Cerebellar cortex (tissue), 1 donor: ENCODE data around the gene SLC1A4.
"Not testable (repeated sequence)": the region's sequence is repeated elsewhere in the genome, so short reads cannot be mapped to it uniquely, and the experiment has no call there.

Experiments used
- DNase-seq: peaks from one replicate; pipeline ENCODE4 v3.0.0-alpha.2; 2015; ENCODE audit warnings: low spot score

Gene SLC1A4

GRCh38 chr2:65026704-65027464 is 37.7 kb downstream of the SLC1A4 start:
- no peak for DNase-seq

- DNase-seq: no peak
These were observed 38.5 kb downstream of the SLC1A4 start for GRCh38 chr2:65027616-65028244.

DNA sequence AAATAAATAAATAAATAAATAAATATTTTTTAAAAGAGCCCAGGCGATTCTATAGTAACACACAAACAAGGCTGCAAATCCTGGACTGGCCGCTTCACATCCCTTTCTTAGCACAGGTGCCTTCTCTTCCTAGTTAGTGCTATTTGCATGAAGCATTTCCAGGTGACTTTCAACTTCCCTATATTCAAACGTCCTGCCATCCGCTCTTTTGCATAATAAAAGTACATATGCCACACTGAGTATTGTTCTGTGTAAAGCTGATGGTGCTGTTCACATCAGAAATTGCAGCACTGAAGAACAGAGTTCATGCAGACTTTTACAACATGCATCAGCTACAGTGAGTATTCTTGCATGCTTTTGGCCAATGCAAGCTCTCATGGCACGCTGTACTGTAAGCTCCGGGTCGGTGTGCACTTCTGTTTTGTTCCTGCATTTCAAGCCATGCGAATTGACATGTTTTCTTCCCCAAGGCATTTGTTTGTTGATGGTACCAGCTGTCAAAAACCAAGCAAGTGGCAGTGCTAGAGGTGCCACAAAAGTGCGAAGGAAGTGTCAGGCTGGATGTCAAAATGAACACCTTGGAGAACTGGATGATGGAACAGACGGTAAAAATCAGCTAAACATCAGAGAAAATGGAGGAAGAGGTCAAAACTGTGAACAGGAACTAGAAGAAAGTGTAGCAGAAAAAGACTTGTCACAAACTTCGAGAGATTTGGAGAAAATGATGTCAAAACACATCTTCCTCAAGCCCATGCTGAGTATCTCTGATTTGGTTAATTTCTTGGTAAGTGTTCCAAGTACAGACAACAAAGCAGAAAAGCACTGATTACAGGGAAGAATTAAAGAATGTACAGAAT is 41.5 kb downstream of the SLC1A4 start:
- DNase-seq: no peak

DNA sequence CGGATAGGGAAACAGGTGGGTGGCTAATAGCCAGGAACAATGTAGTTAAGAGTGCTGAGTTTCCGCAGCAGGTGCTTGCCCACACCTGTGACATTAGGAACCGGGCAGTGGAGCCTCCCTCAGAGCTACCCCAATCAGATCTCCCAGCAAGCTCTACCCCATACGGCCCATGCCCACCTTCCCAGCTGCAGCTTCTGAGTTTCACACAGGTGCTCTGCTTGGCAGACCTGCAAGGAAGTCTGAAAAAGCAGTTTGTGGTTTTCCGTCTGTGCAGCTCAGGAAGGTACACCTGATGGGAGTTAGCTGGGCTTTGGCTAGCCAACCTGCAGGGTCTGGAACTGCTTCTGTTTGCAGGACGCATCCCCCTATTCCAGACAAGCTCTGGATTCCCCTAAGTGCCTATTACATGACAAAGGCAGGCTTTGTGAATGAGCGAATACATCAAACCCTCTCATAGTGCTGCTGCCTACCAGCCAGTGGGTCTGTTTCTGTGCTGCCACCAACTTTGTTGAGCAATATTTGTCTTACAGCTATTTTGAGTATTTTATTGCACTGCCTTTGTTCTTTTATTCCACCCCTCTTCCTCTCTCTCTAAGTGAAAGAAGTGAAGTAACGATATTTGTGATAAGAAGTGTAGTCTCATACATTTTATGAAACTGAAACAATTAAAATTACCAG is 42.3 kb downstream of the SLC1A4 start:
- DNase-seq: no peak

- no peak for DNase-seq
These were observed 43.1 kb downstream of the SLC1A4 start for GRCh38 chr2:65032019-65032975.

DNA sequence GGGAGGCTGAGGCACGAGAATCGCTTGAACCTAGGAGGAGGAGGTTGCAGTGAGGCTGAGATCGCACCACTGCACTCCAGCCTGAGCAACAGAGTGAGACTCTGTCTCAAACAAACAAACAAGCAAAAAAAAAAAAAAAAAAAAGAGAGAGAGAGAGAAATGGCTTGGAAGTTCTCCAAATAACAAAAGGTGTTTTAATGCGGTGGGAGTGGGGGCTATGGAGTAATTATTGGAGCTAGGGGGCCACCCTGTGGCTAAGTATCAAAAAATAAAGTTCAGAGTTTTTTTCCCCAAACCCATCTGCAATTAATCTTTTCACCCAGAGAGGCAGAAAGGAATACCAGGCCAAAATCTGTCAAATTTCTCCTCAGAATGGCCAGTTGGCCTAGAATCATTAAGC is 44.0 kb downstream of the SLC1A4 start:
- DNase-seq: no peak

- not testable (repeated sequence) for DNase-seq
These were observed 44.5 kb downstream of the SLC1A4 start for GRCh38 chr2:65033667-65034066.

- no peak for DNase-seq
These were observed 46.2 kb downstream of the SLC1A4 start for GRCh38 chr2:65035351-65035943.

DNA sequence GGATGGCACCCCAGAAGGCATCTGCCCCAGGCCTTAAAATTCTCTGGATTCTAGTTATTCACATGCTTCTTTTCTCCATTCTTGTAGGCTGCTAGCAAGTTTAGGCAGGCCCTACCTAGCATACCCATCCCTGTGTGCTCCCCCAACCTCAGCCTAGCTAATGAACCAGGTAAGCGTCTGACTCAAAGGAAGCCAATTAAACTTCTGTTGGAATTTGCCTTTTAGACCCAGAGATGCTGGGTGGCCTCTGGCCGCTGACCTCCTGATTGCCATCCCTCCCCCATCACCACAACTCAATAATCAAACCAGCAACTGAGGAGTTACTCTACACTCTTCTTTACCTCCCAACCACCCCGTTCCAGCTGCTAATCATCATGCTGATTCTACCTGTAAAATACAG is 48.0 kb downstream of the SLC1A4 start:
- DNase-seq: no peak

DNA sequence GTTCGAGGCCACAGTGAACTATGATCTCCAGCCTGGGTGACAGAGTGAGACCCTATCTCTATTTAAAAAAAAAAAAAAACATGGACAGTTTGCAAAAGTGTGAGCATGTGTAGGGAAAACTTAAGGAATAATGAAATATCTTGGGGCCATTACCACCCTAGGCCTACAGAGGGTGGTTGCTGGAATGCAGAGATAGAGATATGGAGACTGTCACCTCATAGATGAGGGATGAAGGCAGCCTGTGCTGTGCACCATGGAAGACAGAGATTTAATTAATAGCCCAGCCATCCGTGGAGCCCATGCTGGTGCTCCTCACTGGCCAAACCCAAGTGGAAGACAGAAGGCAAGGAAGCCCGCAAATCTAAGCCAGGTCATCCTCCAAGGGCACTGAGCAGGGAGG is 50.4 kb downstream of the SLC1A4 start:
- peak; percentile 36 for DNase-seq

DNA sequence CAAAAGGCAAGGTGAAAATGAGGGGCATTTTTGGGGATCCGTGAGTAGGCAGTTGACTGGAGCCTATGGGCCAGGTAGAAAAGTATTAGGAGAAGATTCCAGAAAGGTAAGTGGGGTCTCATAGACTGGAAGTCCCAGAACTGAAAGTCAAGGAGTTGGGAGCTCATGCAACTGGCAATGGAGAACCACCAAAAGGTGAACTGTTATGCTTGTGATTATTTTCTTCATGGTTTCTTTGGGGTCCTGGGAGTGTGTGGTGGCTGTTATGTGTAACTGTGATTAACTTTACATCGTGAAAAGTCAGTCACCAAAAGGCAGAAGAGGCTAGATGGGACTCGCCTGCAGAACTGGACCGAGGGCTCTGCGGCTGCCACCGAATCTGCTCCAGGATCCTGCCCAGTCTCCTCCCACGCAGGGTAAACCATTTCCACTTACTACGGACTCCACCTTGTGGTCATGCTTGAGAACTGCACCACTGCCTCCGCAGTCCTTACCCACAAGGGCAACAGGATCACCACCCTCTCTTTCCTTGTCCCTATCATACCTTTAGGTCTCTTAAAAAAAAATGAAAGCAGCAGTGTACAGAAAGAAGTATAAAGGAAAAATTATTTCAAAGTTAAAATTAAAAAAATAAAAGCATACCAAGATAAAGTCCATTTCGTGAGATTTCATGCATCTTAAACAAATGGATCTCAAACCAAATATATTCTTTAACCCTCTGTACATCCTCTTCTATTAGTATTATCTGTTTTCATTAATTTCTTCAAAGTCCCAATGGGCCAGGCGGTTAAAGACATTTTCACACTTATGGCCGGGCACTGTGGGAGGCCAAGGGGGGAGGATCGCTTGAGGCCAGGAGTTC is 51.4 kb downstream of the SLC1A4 start:
- peak; percentile 91 for DNase-seq

DNA sequence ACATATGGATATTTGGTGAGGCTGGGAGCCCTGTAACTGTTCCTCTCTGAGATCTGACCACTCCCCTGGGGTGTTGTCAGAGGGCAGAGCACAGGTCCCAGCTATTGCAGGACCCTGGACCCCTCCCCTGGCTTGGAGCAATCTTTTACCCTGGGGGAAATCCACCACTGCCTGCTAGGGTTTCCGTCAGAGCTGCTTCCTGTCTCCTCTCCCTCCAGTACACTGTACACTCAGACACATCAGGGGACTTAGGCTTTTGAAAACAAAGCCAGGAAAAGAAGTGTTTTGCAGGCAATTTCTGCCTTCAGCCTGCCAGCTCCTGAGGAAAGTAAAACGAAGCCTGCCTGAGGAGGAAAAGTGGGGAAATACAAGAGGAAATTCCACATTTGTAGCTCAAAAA is 53.8 kb downstream of the SLC1A4 start:
- DNase-seq: no peak

DNA sequence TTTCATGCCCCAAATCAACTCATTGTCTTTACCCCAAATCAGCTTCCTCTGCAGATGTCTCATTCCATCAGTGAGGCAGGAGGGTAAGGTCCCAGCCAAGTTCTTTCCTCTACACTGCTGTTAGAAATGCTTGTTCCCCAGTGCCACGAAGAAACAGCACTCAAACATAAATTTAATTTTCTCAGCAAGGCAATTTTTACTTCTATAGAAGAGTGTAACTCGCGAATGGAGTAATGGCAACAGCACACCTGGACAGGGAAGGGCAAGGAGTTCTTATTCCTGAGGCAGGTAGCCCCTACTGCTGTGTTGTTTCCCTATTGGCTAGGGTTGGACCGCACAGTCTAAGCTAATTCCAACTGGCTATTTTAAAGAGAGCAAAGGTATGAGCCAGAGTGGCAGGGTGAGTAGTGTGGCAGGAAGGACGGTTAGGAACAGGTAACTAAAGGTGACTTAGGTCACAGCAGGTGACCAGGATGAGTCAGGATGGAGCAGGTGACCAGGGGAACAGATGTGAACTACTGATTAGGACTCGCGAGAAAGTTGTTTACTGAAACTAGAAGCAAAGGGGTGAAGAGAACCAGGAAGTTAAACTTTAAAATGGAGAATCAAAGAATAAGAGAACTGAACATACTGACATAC is 55.0 kb downstream of the SLC1A4 start:
- no peak for DNase-seq

- DNase-seq: no peak
These were observed 56.5 kb downstream of the SLC1A4 start for GRCh38 chr2:65045651-65046050.

DNA sequence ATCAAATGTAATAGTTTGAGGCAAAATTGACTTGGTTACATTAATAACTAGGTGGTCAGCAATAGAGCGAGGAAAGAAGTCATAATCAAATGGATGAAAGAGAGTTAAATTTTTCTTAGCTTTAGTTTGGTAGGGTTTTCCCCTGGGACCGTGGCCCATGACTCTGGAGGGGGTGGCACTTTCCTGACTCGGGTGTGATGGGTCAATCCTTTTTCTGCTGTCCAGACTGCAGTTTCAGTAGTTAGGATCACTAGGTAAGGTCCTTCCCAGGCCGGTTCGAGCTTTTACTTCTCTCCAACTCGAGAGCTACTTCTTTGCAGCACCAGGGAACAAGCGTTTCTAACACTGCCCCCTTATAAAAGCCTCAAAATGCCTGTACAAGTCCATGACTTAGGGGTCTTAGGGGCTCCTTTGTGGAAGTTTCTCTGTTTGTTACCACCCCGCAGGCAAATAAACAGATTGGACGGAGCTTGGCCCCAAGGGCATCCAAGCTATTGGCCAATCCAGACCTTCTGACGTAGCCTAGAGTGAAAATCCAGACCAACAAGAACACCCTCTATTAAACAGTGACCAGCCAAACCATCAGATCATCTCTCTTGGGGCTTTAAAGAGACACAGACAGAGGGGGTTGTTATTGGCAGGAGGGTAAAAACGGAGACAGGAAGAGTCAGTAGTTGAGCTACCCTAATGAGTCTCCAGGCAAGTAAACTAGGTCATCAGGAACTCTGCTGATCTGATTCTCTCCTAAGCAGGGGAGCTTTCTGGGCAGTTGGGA is 57.6 kb downstream of the SLC1A4 start:
- DNase-seq: no peak

- no peak for DNase-seq
These were observed 59.9 kb downstream of the SLC1A4 start for GRCh38 chr2:65049010-65049639.

DNA sequence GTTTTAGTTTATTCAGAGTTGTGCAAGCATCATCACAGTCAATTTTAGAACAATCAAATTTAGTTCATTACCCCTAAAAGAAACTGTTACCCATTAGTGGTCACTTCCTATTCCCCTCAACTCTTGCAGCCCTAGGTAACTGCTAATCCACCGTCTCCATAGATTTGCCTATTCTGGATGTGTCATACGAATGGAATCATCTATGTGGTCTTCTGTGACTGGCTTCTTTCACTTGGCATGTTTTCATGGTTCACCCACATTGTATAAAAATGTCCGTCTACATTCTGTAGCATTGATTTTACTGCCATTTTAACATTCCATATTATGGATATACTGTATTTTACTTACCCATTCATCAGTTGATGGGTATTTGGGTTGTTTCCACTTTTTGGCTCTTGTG is 61.7 kb downstream of the SLC1A4 start:
- DNase-seq: no peak

DNA sequence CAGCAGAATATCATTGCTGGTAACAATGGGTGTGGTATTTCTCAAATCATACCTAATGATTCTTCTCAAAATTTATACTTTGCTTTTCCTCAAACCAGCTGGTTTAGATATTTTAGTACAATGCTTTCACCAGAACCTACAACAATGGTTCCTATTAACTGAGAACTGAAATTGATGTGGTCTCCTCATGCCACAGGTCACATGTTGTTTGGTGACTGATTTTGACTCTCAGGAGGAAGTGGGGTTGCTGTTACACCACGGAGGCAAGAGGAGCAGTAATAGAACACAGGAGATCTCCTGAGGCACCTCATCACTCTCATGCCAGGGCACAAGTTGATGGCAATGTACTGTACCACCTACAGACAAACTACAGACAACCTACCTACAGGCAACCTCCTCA is 64.0 kb downstream of the SLC1A4 start:
- no peak for DNase-seq
